DOHH2 (cell line): Measurements from ENCODE around the gene RAB31.

ENCODE experiments used
- EZH2phosphoT487 ChIP-seq: fragments of 200-600 bp; sonication (generic); IDR thresholded peaks from 2 replicates; pipeline ENCODE4 v1.6.1; 2017; ENCODE audit warnings: borderline replicate concordance, mild to moderate bottlenecking, antibody characterized with exemption, low read length, moderate library complexity, mixed read lengths
- TF ChIP-seq, protein P1 (sequence below): fragments of 200-600 bp; sonication (generic); IDR thresholded peaks from one replicate; pipeline ENCODE4 v1.5.1; 2014; ENCODE audit warnings: antibody characterized with exemption, mild to moderate bottlenecking, low read depth, low read length; ENCODE audit not compliant: poor library complexity, severe bottlenecking

DNA sequence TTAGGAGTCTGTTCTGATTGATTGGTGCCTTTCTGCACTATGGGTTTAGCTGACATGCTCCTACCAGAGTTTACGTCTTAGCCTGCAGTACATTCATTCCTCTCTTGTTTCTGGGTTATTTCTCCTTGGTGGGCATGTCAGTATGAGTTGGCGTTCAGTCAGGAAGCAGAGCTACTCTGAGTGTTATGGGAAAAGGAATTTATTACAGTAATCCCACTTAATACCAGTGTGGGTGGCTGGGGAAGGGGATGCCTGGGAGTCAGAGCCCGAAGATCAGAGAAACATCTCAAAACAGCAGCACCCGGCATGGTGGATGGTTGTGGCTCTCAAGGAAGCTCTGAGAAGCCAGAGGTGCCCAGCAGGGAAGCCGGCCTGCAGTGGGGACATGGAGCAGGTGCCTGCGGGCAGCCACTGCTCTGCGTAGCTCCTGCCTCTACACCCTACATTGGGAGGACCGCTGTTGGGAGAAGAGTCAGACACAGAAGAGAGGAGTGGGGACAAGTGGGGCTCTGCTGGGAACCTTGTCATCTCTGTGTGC, 48.9 kb downstream of the RAB31 start:
- TF ChIP-seq, protein P1, sequence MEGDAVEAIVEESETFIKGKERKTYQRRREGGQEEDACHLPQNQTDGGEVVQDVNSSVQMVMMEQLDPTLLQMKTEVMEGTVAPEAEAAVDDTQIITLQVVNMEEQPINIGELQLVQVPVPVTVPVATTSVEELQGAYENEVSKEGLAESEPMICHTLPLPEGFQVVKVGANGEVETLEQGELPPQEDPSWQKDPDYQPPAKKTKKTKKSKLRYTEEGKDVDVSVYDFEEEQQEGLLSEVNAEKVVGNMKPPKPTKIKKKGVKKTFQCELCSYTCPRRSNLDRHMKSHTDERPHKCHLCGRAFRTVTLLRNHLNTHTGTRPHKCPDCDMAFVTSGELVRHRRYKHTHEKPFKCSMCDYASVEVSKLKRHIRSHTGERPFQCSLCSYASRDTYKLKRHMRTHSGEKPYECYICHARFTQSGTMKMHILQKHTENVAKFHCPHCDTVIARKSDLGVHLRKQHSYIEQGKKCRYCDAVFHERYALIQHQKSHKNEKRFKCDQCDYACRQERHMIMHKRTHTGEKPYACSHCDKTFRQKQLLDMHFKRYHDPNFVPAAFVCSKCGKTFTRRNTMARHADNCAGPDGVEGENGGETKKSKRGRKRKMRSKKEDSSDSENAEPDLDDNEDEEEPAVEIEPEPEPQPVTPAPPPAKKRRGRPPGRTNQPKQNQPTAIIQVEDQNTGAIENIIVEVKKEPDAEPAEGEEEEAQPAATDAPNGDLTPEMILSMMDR, result no peak
- no peak for TF ChIP-seq EZH2phosphoT487
